ENCODE data around the gene WWC2.

WWC2 gene

DNA sequence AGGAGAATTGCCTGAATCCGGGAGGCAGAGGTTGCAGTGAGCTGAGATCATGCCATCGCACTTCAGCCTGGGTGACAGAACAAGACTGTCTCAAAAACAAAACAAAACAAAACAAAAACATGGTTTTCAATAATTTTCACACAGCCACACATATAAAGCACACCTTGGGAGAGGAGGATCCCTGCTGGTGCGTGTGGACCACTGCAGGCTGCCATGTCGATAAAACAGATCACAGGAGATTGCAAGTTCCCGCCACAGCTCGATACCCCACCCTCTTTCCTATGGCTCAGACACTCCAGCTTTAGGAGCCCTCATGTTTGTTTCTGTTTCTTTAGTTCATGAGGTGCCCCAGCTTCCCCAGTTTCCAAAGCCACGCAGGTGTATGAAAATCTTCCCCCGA, 254.5 kb downstream of the WWC2 start:
- Histone ChIP-seq H3K9me3 (ENCODE audit: insufficient read depth, low read length) (no peaks in the 10 kb centered on the region), H3K9me2 (replicated peaks; ENCODE audit: insufficient read depth, low read length) (no peaks in the 10 kb centered on the region), H4K20me1 (ENCODE audit: low read depth, low read length) (no peaks in the 10 kb centered on the region), H3K27me3 (ENCODE audit: low read length) (no peaks in the 10 kb centered on the region), H3K27ac (ENCODE audit: low read depth, low read length) (no peak overlapping the region), H3F3A (ENCODE audit: insufficient read depth) (no peaks in the 10 kb centered on the region), H3K9ac (ENCODE audit: low read length) (no peak overlapping the region), H2AFZ (ENCODE audit: low read depth, low read length, severe bottlenecking) (no peak overlapping the region), H3K36me3 (ENCODE audit: low read length) (no peaks in the 10 kb centered on the region), H3K4me2 (ENCODE audit: low read depth, low read length, poor library complexity, severe bottlenecking) (no peak overlapping the region), H3K4me3 (ENCODE audit: insufficient read depth, low read length, poor library complexity, severe bottlenecking) (no peak overlapping the region), H3K79me2 (ENCODE audit: insufficient read depth, low read length) (no peaks in the 10 kb centered on the region)
- TF ChIP-seq CTCF (IDR thresholded peaks at IDR 0.05; ENCODE audit: insufficient read depth, low read length, poor library complexity, severe bottlenecking): no peak
- TF ChIP-seq EZH2phosphoT487 (conservative IDR thresholded peaks at IDR 0.05; ENCODE audit: low read length): no peak

DNA sequence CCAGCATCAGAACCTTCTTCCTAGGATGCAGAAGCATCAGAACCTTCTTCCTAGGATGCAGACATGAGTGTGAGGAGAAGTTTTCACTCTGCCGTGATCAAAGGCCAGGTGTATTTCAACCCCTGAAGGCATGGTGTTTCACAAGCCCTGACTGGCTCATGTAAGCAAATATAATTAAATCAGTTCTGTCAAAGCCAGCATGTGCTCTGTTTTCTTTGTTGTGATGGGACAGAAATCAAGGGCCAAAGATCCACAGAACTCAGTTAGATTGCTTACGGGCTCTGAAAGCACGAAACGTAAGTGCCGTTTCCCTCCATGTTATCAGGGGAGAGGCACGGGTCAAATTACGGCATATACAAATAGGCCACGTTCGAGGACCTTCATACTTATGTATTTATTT, 255.2 kb downstream of the WWC2 start:
- Histone ChIP-seq H3K9ac (ENCODE audit: low read length) (no peak overlapping the region), H3F3A (ENCODE audit: insufficient read depth) (no peaks in the 10 kb centered on the region), H3K27me3 (ENCODE audit: low read length) (no peaks in the 10 kb centered on the region), H4K20me1 (ENCODE audit: low read depth, low read length) (no peaks in the 10 kb centered on the region), H2AFZ (ENCODE audit: low read depth, low read length, severe bottlenecking) (no peak overlapping the region), H3K4me3 (ENCODE audit: insufficient read depth, low read length, poor library complexity, severe bottlenecking) (no peak overlapping the region), H3K79me2 (ENCODE audit: insufficient read depth, low read length) (no peaks in the 10 kb centered on the region), H3K9me3 (ENCODE audit: insufficient read depth, low read length) (no peaks in the 10 kb centered on the region), H3K27ac (ENCODE audit: low read depth, low read length) (no peak overlapping the region), H3K9me2 (replicated peaks; ENCODE audit: insufficient read depth, low read length) (no peaks in the 10 kb centered on the region), H3K4me2 (ENCODE audit: low read depth, low read length, poor library complexity, severe bottlenecking) (no peak overlapping the region), H3K36me3 (ENCODE audit: low read length) (no peaks in the 10 kb centered on the region)
- TF ChIP-seq CTCF (IDR thresholded peaks at IDR 0.05; ENCODE audit: insufficient read depth, low read length, poor library complexity, severe bottlenecking) (no peak), EZH2phosphoT487 (conservative IDR thresholded peaks at IDR 0.05; ENCODE audit: low read length) (no peak)

GRCh38 chr4:183355405-183355804, 256.3 kb downstream of the WWC2 start:
- H3K36me3 ChIP-seq (ENCODE audit: low read length): no peaks in the 10 kb centered on the region
- H3K4me3 ChIP-seq (ENCODE audit: insufficient read depth, low read length, poor library complexity, severe bottlenecking): no peak overlapping the region
- H3F3A ChIP-seq (ENCODE audit: insufficient read depth): no peaks in the 10 kb centered on the region
- no peak for TF ChIP-seq CTCF (IDR thresholded peaks at IDR 0.05; ENCODE audit: insufficient read depth, low read length, poor library complexity, severe bottlenecking)
- TF ChIP-seq EZH2phosphoT487 (conservative IDR thresholded peaks at IDR 0.05; ENCODE audit: low read length): no peak
- H2AFZ ChIP-seq (ENCODE audit: low read depth, low read length, severe bottlenecking): no peak overlapping the region
- no peaks in the 10 kb centered on the region for H3K9me3 ChIP-seq (ENCODE audit: insufficient read depth, low read length)
- no peaks in the 10 kb centered on the region for H3K79me2 ChIP-seq (ENCODE audit: insufficient read depth, low read length)
- no peaks in the 10 kb centered on the region for H3K27me3 ChIP-seq (ENCODE audit: low read length)
- H3K27ac ChIP-seq (ENCODE audit: low read depth, low read length): no peak overlapping the region
- H3K4me2 ChIP-seq (ENCODE audit: low read depth, low read length, poor library complexity, severe bottlenecking): no peak overlapping the region
- H3K9ac ChIP-seq (ENCODE audit: low read length): no peak overlapping the region
- no peaks in the 10 kb centered on the region for H4K20me1 ChIP-seq (ENCODE audit: low read depth, low read length)
- no peaks in the 10 kb centered on the region for H3K9me2 ChIP-seq (replicated peaks; ENCODE audit: insufficient read depth, low read length)
